Measurements from ENCODE around the gene MMAB. TPM values are rescaled to one million over a fixed set of nuclear protein-coding genes. Genes with fewer than 3 reads are reported as not detected.

MMAB gene
- total RNA-seq, 4 donors from 2014 or later, result 21.2 to 54.3 (median 25.6) TPM

GRCh38 chr12:109532721-109533486 lies 40.4 kb downstream of the MMAB start:
- Histone ChIP-seq H3K9me3 (no peaks in the 10 kb centered on the region), H3K4me1 (no peaks in the 10 kb centered on the region), H3K27ac (no peak overlapping the region), H3K4me3 (no peak overlapping the region), H3K27me3 (no peaks in the 10 kb centered on the region), H3K36me3 (peaks cover 0 to 73% of the 10 kb centered on the region in 2 donors)
- no peak for TF ChIP-seq POLR2A (IDR thresholded peaks at IDR 0.05)
- TF ChIP-seq, protein P1, sequence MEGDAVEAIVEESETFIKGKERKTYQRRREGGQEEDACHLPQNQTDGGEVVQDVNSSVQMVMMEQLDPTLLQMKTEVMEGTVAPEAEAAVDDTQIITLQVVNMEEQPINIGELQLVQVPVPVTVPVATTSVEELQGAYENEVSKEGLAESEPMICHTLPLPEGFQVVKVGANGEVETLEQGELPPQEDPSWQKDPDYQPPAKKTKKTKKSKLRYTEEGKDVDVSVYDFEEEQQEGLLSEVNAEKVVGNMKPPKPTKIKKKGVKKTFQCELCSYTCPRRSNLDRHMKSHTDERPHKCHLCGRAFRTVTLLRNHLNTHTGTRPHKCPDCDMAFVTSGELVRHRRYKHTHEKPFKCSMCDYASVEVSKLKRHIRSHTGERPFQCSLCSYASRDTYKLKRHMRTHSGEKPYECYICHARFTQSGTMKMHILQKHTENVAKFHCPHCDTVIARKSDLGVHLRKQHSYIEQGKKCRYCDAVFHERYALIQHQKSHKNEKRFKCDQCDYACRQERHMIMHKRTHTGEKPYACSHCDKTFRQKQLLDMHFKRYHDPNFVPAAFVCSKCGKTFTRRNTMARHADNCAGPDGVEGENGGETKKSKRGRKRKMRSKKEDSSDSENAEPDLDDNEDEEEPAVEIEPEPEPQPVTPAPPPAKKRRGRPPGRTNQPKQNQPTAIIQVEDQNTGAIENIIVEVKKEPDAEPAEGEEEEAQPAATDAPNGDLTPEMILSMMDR (IDR thresholded peaks at IDR 0.05 in 4 of 5, conservative IDR thresholded peaks at IDR 0.05 in 1 of 5), result no peak
- DNase-seq (no peak), ATAC-seq (no peak)
- intact Hi-C loops (cut with DNase I; ENCODE audit: low total_unique reads), result no loop called here
- in situ Hi-C loops (cut with MboI; ENCODE audit: low sequenced_read_pairs in 4 of 4), result no loop called here

DNA sequence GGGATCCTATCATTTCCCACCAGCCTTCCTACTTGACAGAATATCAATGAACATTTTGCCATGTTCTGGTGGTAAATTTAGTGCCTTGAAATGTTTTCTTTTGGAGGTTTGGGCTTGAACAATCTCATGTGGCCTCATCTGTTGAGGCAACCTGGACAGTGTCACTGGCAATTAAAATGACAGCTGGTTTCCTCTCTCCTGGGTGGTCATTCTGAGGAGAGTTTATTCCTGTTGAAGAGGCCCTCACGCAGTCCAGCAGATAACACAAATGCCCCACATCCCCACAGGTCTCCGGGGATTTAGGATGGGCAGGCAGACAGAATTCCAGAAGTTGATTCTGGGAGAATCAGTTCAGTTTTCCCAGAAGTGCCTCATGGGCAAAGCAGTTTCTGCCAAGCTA lies 41.9 kb downstream of the MMAB start:
- H3K9me3 ChIP-seq, result no peaks in the 10 kb centered on the region
- no peak for TF ChIP-seq POLR2A (IDR thresholded peaks at IDR 0.05)
- TF ChIP-seq, protein P1 (IDR thresholded peaks at IDR 0.05 in 4 of 5, conservative IDR thresholded peaks at IDR 0.05 in 1 of 5), result no peak
- ATAC-seq (no peak), DNase-seq (no peak)
- no peak overlapping the region for H3K27ac ChIP-seq
- H3K36me3 ChIP-seq, result peaks cover 0 to 88% of the 10 kb centered on the region in 2 donors
- in situ Hi-C loops (cut with MboI; ENCODE audit: low sequenced_read_pairs in 4 of 4) (no loop called here), intact Hi-C loops (cut with DNase I; ENCODE audit: low total_unique reads) (no loop called here)
- H3K4me3 ChIP-seq, result no peak overlapping the region
- H3K27me3 ChIP-seq, result no peaks in the 10 kb centered on the region
- H3K4me1 ChIP-seq, result no peaks in the 10 kb centered on the region

DNA sequence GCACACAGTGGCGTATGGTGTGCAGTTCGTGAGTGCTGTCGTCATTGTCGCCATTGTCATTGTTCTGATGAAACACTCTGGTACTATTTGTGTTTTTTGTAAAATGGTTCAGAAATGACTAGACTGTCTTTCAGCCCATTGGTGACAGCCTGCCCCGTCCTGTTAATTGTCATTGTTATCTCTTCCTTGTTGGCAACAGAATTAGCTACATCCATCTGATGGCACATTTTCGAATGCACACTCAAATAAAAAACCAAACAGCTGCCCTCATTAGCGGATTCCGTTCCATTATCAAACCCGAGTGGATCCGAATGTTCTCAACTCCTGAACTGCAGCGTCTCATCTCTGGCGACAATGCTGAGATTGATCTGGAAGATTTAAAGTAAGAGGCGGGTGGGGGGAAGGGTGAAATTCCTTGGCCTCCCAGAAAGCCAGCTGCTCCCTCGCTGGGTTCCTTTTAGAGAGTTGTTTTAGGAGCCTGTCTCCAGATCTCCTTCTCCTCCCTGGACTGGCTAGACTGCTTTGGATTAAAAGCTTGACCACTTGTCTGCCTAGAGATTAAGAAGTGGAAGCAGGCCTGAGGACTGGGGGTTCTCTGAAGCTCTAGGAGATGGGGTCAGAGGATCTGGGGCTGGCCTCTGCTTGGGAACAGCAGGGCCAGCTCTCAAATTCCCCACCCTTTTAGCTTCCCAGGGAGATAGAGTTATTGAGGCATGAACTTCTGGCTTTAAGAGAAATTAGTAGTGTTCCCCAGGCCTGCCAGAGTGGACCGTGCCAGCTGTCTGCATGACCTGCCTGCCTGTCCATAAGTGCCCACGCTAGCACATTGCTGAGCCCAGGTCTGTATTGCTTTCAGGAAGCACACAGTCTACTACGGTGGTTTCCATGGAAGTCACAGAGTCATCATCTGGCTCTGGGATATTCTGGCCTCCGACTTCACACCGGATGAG lies 43.3 kb downstream of the MMAB start:
- no peak for DNase-seq
- no peak for ATAC-seq
- no peak overlapping the region for H3K4me3 ChIP-seq
- no peaks in the 10 kb centered on the region for H3K4me1 ChIP-seq
- intact Hi-C loops (cut with DNase I; ENCODE audit: low total_unique reads) (no loop called here), in situ Hi-C loops (cut with MboI; ENCODE audit: low sequenced_read_pairs in 4 of 4) (loop anchor here in 2 of 4 donors (10.0 kb wide), 1 partner anchor 245 kb away; no protein-coding TSS in a partner anchor)
- H3K9me3 ChIP-seq, result no peaks in the 10 kb centered on the region
- no peaks in the 10 kb centered on the region for H3K27me3 ChIP-seq
- TF ChIP-seq, protein P1 (IDR thresholded peaks at IDR 0.05 in 4 of 5, conservative IDR thresholded peaks at IDR 0.05 in 1 of 5), result no peak
- TF ChIP-seq POLR2A (IDR thresholded peaks at IDR 0.05), result no peak
- peaks cover 0 to 96% of the 10 kb centered on the region in 2 donors for H3K36me3 ChIP-seq
- no peak overlapping the region for H3K27ac ChIP-seq

- no peaks in the 10 kb centered on the region for H3K4me1 ChIP-seq
- H3K36me3 ChIP-seq, result peaks cover 0 to 97% of the 10 kb centered on the region in 2 donors
- H3K27ac ChIP-seq, result no peak overlapping the region
- ATAC-seq (no peak), DNase-seq (no peak)
- TF ChIP-seq, protein P1 (IDR thresholded peaks at IDR 0.05 in 4 of 5, conservative IDR thresholded peaks at IDR 0.05 in 1 of 5), result no peak
- no peak for TF ChIP-seq POLR2A (IDR thresholded peaks at IDR 0.05)
- H3K27me3 ChIP-seq, result no peaks in the 10 kb centered on the region
- H3K4me3 ChIP-seq, result no peak overlapping the region
- in situ Hi-C loops (cut with MboI; ENCODE audit: low sequenced_read_pairs in 4 of 4), result loop anchor here in 2 of 4 donors (10.0 kb wide), 1 partner anchor 247 kb away; no protein-coding TSS in a partner anchor
- intact Hi-C loops (cut with DNase I; ENCODE audit: low total_unique reads), result no loop called here
- H3K9me3 ChIP-seq, result no peaks in the 10 kb centered on the region
Measured at GRCh38 chr12:109527489-109528123, 45.7 kb downstream of the MMAB start.
